Astrocyte (in vitro differentiated cells and primary cell): ENCODE measurements around the gene ITPRIP. TPM values are rescaled to one million over a fixed set of nuclear protein-coding genes. Genes with fewer than 3 reads are reported as not detected.

ENCODE experiments used
- DNase-seq: peaks from one replicate; pipeline ENCODE4 v3.0.0-alpha.2; 2010; ENCODE audit warnings: low read depth
- FAIRE-seq: peaks from 2 replicates; lab custom pipeline; 2011; peaks lifted over from hg19 to GRCh38; lab: Jason Lieb, UNC
- H2AFZ ChIP-seq: 2 replicates; pipeline ENCODE4 v1.6.0; 2012; ENCODE audit warnings: low read depth, low read length, inconsistent platforms
- H3K27ac ChIP-seq: 2 replicates; pipeline ENCODE4 v1.5.1; 2011; ENCODE audit warnings: low read depth, low read length, inconsistent platforms
- H3K27me3 ChIP-seq: 2 replicates; pipeline ENCODE4 v1.6.0; 2011; ENCODE audit warnings: low read length, inconsistent platforms; ENCODE audit not compliant: insufficient read depth
- H3K36me3 ChIP-seq: 2 replicates; pipeline ENCODE4 v1.5.1; 2011; ENCODE audit warnings: low read length, inconsistent platforms; ENCODE audit not compliant: insufficient read depth
- H3K4me1 ChIP-seq: 2 replicates; pipeline ENCODE4 v1.5.1; 2011; ENCODE audit warnings: low read length, inconsistent platforms; ENCODE audit not compliant: insufficient read depth
- H3K4me2 ChIP-seq: 2 replicates; pipeline ENCODE4 v1.6.0; 2012; ENCODE audit warnings: low read length, inconsistent platforms
- H3K4me3 ChIP-seq: 2 replicates; pipeline ENCODE4 v1.5.1; 2011; ENCODE audit warnings: low read depth, mild to moderate bottlenecking, low read length, inconsistent platforms; ENCODE audit not compliant: insufficient read depth
- H3K79me2 ChIP-seq: 2 replicates; pipeline ENCODE4 v1.6.0; 2012; ENCODE audit warnings: mild to moderate bottlenecking, low read length, inconsistent platforms; ENCODE audit not compliant: insufficient read depth
- H3K9ac ChIP-seq: 2 replicates; pipeline ENCODE4 v1.6.0; 2012; ENCODE audit warnings: mild to moderate bottlenecking, low read length, inconsistent platforms
- H3K9me3 ChIP-seq: 2 replicates; pipeline ENCODE4 v1.5.1; 2012; ENCODE audit warnings: low read depth, mild to moderate bottlenecking, low read length, inconsistent platforms; ENCODE audit not compliant: insufficient read depth
- H4K20me1 ChIP-seq: 2 replicates; pipeline ENCODE4 v1.6.0; 2012; ENCODE audit warnings: low read length, inconsistent platforms; ENCODE audit not compliant: insufficient read depth
- H3K27ac Mint-ChIP-seq: one replicate; pipeline ENCODE4 v1.8.0; 2021; ENCODE audit warnings: mild to moderate bottlenecking, mixed read lengths; ENCODE audit not compliant: unreplicated experiment
- H3K27me3 Mint-ChIP-seq: one replicate; pipeline ENCODE4 v1.8.0; 2021; ENCODE audit warnings: low read depth, mixed read lengths; ENCODE audit not compliant: unreplicated experiment
- H3K36me3 Mint-ChIP-seq: one replicate; pipeline ENCODE4 v1.8.0; 2021; ENCODE audit warnings: low read depth, mixed read lengths; ENCODE audit not compliant: unreplicated experiment
- H3K4me1 Mint-ChIP-seq: one replicate; pipeline ENCODE4 v1.8.0; 2021; ENCODE audit warnings: low read depth, mixed read lengths; ENCODE audit not compliant: unreplicated experiment
- H3K4me3 Mint-ChIP-seq: one replicate; pipeline ENCODE4 v1.8.0; 2021; ENCODE audit warnings: mild to moderate bottlenecking, moderate library complexity, mixed read lengths; ENCODE audit not compliant: unreplicated experiment
- H3K9me3 Mint-ChIP-seq: one replicate; pipeline ENCODE4 v1.8.0; 2021; ENCODE audit warnings: mild to moderate bottlenecking, mixed read lengths; ENCODE audit not compliant: unreplicated experiment
- CTCF ChIP-seq: IDR thresholded peaks from 2 replicates; pipeline ENCODE4 v1.5.1; 2011; ENCODE audit warnings: low read depth, mild to moderate bottlenecking, inconsistent platforms, low read length, moderate library complexity; ENCODE audit not compliant: insufficient read depth
- EZH2 ChIP-seq: IDR thresholded peaks from 2 replicates; pipeline ENCODE4 v1.6.1; 2012; ENCODE audit warnings: mild to moderate bottlenecking, low read length, inconsistent platforms; ENCODE audit not compliant: insufficient read depth
- total RNA-seq: library from RNA; stranded (reverse); gene quantifications from 2 replicates; pipeline ENCODE4 v1.2.1, GENCODE V29; 2021

The ITPRIP gene
- total RNA-seq, 1 donor from 2014 or later: 21.9 TPM

- Histone ChIP-seq H4K20me1 (no peaks in the 10 kb centered on the region), H3K9ac (no peak overlapping the region), H3K9me3 (no peaks in the 10 kb centered on the region), H3K36me3 (no peaks in the 10 kb centered on the region), H3K4me1 (peaks cover 5% of the 10 kb centered on the region), H2AFZ (peak overlapping the region; percentile 79), H3K4me3 (no peak overlapping the region), H3K4me2 (peak overlapping the region; percentile 78), H3K79me2 (no peaks in the 10 kb centered on the region), H3K27ac (no peak overlapping the region), H3K27me3 (no peaks in the 10 kb centered on the region)
- TF ChIP-seq EZH2 (no peak), CTCF (no peak)
- DNase-seq: no peak
- Mint-ChIP-seq H3K27ac (peak overlapping the region; percentile 18), H3K4me1 (no peaks in the 10 kb centered on the region), H3K4me3 (no peak overlapping the region), H3K36me3 (no peaks in the 10 kb centered on the region), H3K27me3 (peaks cover 12% of the 10 kb centered on the region), H3K9me3 (no peaks in the 10 kb centered on the region)
- no peak for FAIRE-seq
These were observed 64.2 kb downstream of the ITPRIP start for GRCh38 chr10:104273899-104274575.

GRCh38 chr10:104273286-104273685 lies 65.0 kb downstream of the ITPRIP start:
- no peaks in the 10 kb centered on the region for H3K36me3 ChIP-seq
- no peaks in the 10 kb centered on the region for H3K9me3 ChIP-seq
- H3K4me2 ChIP-seq: no peak overlapping the region
- DNase-seq (no peak), FAIRE-seq (no peak)
- no peak overlapping the region for H2AFZ ChIP-seq
- peaks cover 7% of the 10 kb centered on the region for H3K4me1 ChIP-seq
- Mint-ChIP-seq H3K27me3 (peaks cover 9% of the 10 kb centered on the region), H3K9me3 (no peaks in the 10 kb centered on the region), H3K36me3 (peaks cover under 1% of the 10 kb centered on the region), H3K4me1 (peaks cover under 1% of the 10 kb centered on the region), H3K27ac (peak overlapping the region; percentile 58), H3K4me3 (no peak overlapping the region)
- no peak overlapping the region for H3K4me3 ChIP-seq
- no peaks in the 10 kb centered on the region for H3K27me3 ChIP-seq
- H3K79me2 ChIP-seq: peaks cover 4% of the 10 kb centered on the region
- TF ChIP-seq EZH2 (no peak), CTCF (no peak)
- H3K9ac ChIP-seq: no peak overlapping the region
- no peaks in the 10 kb centered on the region for H4K20me1 ChIP-seq
- H3K27ac ChIP-seq: no peak overlapping the region
